ENCODE data around the gene GNB1L.

GRCh38 chr22:19884954-19885751, 30.5 kb upstream of the GNB1L start:
- TF ChIP-seq CTCF (IDR thresholded peaks at IDR 0.05) (no peak), POLR2A (IDR thresholded peaks at IDR 0.05) (no peak), EP300 (IDR thresholded peaks at IDR 0.05) (no peak), POLR2AphosphoS5 (IDR thresholded peaks at IDR 0.05) (no peak)
